K562 (cell line): Measurements from ENCODE around the gene LRRIQ4. TPM values are rescaled to one million over a fixed set of nuclear protein-coding genes. Genes with fewer than 3 reads are reported as not detected.

ENCODE experiments used
- CTBP1 ChIP-seq: fragments of 450-650 bp; IDR thresholded peaks from 2 replicates; pipeline ENCODE4 v1.6.1; 2016; ENCODE audit warnings: borderline replicate concordance
- CTCF ChIP-seq, 3 experiments: IDR thresholded peaks in 2 of 3; conservative IDR thresholded peaks in 1 of 3; 2 replicates each; pipeline ENCODE4 v1.5.1; 2011 to 2012; ENCODE audit warnings: low read length in 3 of 3, mild to moderate bottlenecking in 3 of 3, control low read depth in 2 of 3, improper control_type of control experiment in 1 of 3, inconsistent platforms in 1 of 3, low read depth in 1 of 3, mixed read lengths in 1 of 3, moderate library complexity in 1 of 3; ENCODE audit not compliant: insufficient read depth in 2 of 3
- ESRRA ChIP-seq: fragments of 450-650 bp; IDR thresholded peaks from 2 replicates; pipeline ENCODE4 v1.6.1; 2014; ENCODE audit warnings: low read depth, mild to moderate bottlenecking, moderate library complexity, borderline replicate concordance
- HNRNPK ChIP-seq: fragments of 200-400 bp; formaldehyde crosslinking; IDR thresholded peaks from one replicate; pipeline ENCODE4 v1.6.1; 2018; ENCODE audit warnings: mild to moderate bottlenecking, low read depth, low read length; ENCODE audit not compliant: poor library complexity, severe bottlenecking
- MEIS2 ChIP-seq: fragments of 450-650 bp; IDR thresholded peaks from 2 replicates; pipeline ENCODE4 v1.6.1; 2014; ENCODE audit warnings: mild to moderate bottlenecking; ENCODE audit not compliant: partially characterized antibody
- NR2C2 ChIP-seq, 2 experiments: fragments of 200-800 bp in 1 of 2; sonication (Bioruptor generic) in 1 of 2; sonication (generic) in 1 of 2; formaldehyde crosslinking in 1 of 2; IDR thresholded peaks; 2 replicates each; pipeline versions ENCODE4 v1.6.1 to v1.8.0; 2016 to 2022; ENCODE audit warnings: mild to moderate bottlenecking in 1 of 2, missing compliant biosample characterization in 1 of 2, missing genetic modification characterization in 1 of 2, missing genetic modification reagents in 1 of 2
- PCBP1 ChIP-seq: fragments of 200-400 bp; formaldehyde crosslinking; IDR thresholded peaks from 2 replicates; pipeline ENCODE4 v1.6.1; 2018; ENCODE audit warnings: mild to moderate bottlenecking, low read depth, low read length; ENCODE audit not compliant: poor library complexity, severe bottlenecking
- XRCC4 ChIP-seq: IDR thresholded peaks from one replicate; pipeline ENCODE4 v1.6.1; 2011; ENCODE audit not compliant: insufficient read depth, insufficient read length; ENCODE audit errors: extremely low read depth
- ZFPM2 ChIP-seq: fragments of 250-450 bp; sonication (Bioruptor Pico); IDR thresholded peaks from 2 replicates; pipeline ENCODE4 v1.5.1; 2022; ENCODE audit warnings: mild to moderate bottlenecking
- ZNF12 ChIP-seq: sonication (generic); formaldehyde crosslinking; IDR thresholded peaks from 2 replicates; pipeline ENCODE4 v1.4.0; 2020; ENCODE audit warnings: mild to moderate bottlenecking, missing genetic modification reagents
- ZNF175 ChIP-seq: fragments of 200-800 bp; sonication (Bioruptor generic); IDR thresholded peaks from 2 replicates; pipeline ENCODE4 v1.6.1; 2016; ENCODE audit warnings: low read depth, mild to moderate bottlenecking, missing genetic modification characterization, missing compliant biosample characterization
- ZNF586 ChIP-seq: fragments of 450-650 bp; formaldehyde crosslinking; conservative IDR thresholded peaks from 2 replicates; pipeline ENCODE4 v1.4.0; 2020; ENCODE audit warnings: mild to moderate bottlenecking, moderate library complexity
- ZNF764 ChIP-seq: fragments of 250-450 bp; sonication (Bioruptor Pico); IDR thresholded peaks from 2 replicates; pipeline ENCODE4 v1.4.0; 2020; ENCODE audit warnings: low read depth, mild to moderate bottlenecking, moderate library complexity
- polyA plus RNA-seq, 8 experiments: library from polyadenylated mRNA; depleted of rRNA in 4 of 8; stranded (reverse) in 5 of 8; unstranded in 3 of 8; fragments of >200 nt; fragmentation: Nextera tagmentation in 2 of 8; fragmentation: Illumina TruSeq in 1 of 8; extraction: Ambion mirVana in 2 of 8; extraction: Trizol in 1 of 8; gene quantifications; 2 replicates each; pipeline versions ENCODE4 v1.2.1 to v1.2.3, GENCODE V29; 2011 to 2014; ENCODE audit warnings: inconsistent platforms in 1 of 8, missing spikeins in 1 of 8
- total RNA-seq, 7 experiments: library from RNA; depleted of rRNA in 6 of 7; stranded (reverse); fragments of >200 nt in 6 of 7; fragmentation: Illumina TruSeq in 2 of 7; extraction: Trizol in 2 of 7; gene quantifications; 2 replicates each; pipeline versions ENCODE4 v1.2.1 to v1.2.3, GENCODE V29; 2011 to 2021; ENCODE audit warnings: low replicate concordance in 1 of 7
- TF ChIP-seq, protein P1 (sequence below): fragments of 250-450 bp; sonication (Bioruptor Pico); IDR thresholded peaks from 2 replicates; pipeline ENCODE4 v1.4.0; 2020
- TF ChIP-seq, protein P2 (sequence below): fragments of 450-650 bp; IDR thresholded peaks from 2 replicates; pipeline ENCODE4 v1.6.1; 2016; ENCODE audit warnings: borderline replicate concordance

Gene LRRIQ4
- total and polyA plus RNA-seq, 9 of the 15 experiments (the other 6 are each of a cell fraction or from before 2014, with no cell fraction given), result not detected

- TF ChIP-seq, protein P1, sequence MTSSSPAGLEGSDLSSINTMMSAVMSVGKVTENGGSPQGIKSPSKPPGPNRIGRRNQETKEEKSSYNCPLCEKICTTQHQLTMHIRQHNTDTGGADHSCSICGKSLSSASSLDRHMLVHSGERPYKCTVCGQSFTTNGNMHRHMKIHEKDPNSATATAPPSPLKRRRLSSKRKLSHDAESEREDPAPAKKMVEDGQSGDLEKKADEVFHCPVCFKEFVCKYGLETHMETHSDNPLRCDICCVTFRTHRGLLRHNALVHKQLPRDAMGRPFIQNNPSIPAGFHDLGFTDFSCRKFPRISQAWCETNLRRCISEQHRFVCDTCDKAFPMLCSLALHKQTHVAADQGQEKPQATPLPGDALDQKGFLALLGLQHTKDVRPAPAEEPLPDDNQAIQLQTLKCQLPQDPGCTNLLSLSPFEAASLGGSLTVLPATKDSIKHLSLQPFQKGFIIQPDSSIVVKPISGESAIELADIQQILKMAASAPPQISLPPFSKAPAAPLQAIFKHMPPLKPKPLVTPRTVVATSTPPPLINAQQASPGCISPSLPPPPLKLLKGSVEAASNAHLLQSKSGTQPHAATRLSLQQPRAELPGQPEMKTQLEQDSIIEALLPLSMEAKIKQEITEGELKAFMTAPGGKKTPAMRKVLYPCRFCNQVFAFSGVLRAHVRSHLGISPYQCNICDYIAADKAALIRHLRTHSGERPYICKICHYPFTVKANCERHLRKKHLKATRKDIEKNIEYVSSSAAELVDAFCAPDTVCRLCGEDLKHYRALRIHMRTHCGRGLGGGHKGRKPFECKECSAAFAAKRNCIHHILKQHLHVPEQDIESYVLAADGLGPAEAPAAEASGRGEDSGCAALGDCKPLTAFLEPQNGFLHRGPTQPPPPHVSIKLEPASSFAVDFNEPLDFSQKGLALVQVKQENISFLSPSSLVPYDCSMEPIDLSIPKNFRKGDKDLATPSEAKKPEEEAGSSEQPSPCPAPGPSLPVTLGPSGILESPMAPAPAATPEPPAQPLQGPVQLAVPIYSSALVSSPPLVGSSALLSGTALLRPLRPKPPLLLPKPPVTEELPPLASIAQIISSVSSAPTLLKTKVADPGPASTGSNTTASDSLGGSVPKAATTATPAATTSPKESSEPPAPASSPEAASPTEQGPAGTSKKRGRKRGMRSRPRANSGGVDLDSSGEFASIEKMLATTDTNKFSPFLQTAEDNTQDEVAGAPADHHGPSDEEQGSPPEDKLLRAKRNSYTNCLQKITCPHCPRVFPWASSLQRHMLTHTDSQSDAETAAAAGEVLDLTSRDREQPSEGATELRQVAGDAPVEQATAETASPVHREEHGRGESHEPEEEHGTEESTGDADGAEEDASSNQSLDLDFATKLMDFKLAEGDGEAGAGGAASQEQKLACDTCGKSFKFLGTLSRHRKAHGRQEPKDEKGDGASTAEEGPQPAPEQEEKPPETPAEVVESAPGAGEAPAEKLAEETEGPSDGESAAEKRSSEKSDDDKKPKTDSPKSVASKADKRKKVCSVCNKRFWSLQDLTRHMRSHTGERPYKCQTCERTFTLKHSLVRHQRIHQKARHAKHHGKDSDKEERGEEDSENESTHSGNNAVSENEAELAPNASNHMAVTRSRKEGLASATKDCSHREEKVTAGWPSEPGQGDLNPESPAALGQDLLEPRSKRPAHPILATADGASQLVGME (CRISPR knock-in tag), result 0 out of 2 replicates have a peak, but pooled peaks have one; percentile 11
- peak; percentile 12; the same call in 1 of the 2 replicates for TF ChIP-seq NR2C2 (CRISPR knock-in tag; IDR thresholded peaks at IDR 0.05)
- no peak; the same call in 1 of the 2 replicates for TF ChIP-seq NR2C2 (tag; IDR thresholded peaks at IDR 0.05)
- TF ChIP-seq, protein P2, sequence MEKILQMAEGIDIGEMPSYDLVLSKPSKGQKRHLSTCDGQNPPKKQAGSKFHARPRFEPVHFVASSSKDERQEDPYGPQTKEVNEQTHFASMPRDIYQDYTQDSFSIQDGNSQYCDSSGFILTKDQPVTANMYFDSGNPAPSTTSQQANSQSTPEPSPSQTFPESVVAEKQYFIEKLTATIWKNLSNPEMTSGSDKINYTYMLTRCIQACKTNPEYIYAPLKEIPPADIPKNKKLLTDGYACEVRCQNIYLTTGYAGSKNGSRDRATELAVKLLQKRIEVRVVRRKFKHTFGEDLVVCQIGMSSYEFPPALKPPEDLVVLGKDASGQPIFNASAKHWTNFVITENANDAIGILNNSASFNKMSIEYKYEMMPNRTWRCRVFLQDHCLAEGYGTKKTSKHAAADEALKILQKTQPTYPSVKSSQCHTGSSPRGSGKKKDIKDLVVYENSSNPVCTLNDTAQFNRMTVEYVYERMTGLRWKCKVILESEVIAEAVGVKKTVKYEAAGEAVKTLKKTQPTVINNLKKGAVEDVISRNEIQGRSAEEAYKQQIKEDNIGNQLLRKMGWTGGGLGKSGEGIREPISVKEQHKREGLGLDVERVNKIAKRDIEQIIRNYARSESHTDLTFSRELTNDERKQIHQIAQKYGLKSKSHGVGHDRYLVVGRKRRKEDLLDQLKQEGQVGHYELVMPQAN, result peak; percentile 37
- TF ChIP-seq CTCF (IDR thresholded peaks at IDR 0.05 in 2 of 3, conservative IDR thresholded peaks at IDR 0.05 in 1 of 3; ENCODE audit: insufficient read depth in 2 of 3, low read depth in 1 of 3, low read length in 3 of 3), result peak; percentile 21 to 37 (median 29); a peak in 2 of 6 replicates
- TF ChIP-seq ZNF586 (CRISPR knock-in tag), result no peak
- no peak for TF ChIP-seq HNRNPK
- TF ChIP-seq ESRRA, result peak; percentile 46; the same call in 1 of the 2 replicates
- TF ChIP-seq ZNF175 (CRISPR knock-in tag), result no peak
- TF ChIP-seq ZNF12 (CRISPR knock-in tag), result no peak
- TF ChIP-seq PCBP1, result peak; percentile 38
- TF ChIP-seq ZNF764, result no peak
- peak; percentile 53; the same call in 1 of the 2 replicates for TF ChIP-seq CTBP1
- no peak for TF ChIP-seq ZFPM2 (CRISPR knock-in tag)
- TF ChIP-seq XRCC4, result no peak
- TF ChIP-seq MEIS2, result no peak
- TF ChIP-seq, all 486 proteins: peak for 160
These were observed 39.5 kb upstream of the LRRIQ4 start, which contains the start of gene MYNN (continued) for GRCh38 chr3:169772897-169773816.
